ENCODE measurements around the gene RAB36.

DNA sequence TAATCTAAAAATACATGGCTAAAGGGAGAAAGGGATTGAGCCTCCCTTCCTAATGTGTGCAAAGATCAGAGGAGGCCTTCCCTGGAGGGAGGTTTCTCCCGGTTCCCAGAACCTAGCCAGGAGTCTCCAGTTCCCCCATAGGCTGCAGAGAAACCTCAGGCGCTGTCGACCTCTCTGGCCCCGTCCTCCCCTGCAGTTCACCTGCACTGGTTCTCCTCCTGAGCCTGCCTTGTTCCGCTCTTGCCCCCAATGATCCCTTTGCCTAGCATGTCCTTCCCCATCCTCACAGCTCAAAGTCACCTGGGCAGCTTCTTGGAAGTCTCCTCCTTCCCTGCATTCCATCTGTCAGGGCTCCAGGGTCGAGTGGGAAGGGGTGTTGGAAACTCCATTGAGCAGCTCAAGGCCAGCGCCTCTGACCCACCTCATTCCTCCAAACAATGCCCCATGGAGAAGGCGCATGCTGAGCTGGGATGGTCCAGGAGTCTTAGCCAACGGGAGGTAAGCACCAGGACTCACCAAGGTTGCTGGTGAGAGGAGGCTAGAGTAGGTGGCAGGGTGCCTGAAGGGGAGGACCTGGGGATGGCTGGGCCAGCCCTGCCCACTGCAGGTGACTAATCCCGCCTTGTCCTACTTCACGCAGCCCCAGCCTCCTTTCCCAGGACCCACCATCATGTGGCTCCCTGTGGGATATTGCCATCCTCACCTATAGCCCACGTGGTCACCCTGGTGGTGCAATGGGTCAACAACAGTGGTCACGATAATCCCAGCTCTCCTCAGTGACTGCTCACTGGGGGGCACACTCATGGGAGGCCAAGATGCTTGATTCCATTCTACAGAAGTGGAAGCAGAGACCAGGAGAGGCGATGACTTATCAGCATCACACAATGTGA is 18.9 kb upstream of the RAB36 start:
- TF ChIP-seq, protein P1, sequence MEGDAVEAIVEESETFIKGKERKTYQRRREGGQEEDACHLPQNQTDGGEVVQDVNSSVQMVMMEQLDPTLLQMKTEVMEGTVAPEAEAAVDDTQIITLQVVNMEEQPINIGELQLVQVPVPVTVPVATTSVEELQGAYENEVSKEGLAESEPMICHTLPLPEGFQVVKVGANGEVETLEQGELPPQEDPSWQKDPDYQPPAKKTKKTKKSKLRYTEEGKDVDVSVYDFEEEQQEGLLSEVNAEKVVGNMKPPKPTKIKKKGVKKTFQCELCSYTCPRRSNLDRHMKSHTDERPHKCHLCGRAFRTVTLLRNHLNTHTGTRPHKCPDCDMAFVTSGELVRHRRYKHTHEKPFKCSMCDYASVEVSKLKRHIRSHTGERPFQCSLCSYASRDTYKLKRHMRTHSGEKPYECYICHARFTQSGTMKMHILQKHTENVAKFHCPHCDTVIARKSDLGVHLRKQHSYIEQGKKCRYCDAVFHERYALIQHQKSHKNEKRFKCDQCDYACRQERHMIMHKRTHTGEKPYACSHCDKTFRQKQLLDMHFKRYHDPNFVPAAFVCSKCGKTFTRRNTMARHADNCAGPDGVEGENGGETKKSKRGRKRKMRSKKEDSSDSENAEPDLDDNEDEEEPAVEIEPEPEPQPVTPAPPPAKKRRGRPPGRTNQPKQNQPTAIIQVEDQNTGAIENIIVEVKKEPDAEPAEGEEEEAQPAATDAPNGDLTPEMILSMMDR (IDR thresholded peaks at IDR 0.05; ENCODE audit: poor library complexity) = no peak
- no peak for TF ChIP-seq EZH2 (IDR thresholded peaks at IDR 0.05; ENCODE audit: borderline replicate concordance)
